Subcutaneous abdominal adipose tissue (tissue), 5 donors: Measurements from ENCODE around the gene MTARC1.

Experiments
- H3K27ac ChIP-seq: one replicate; pipeline ENCODE4 v1.7.0; 2013; ENCODE audit warnings: low read depth, mild to moderate bottlenecking, inconsistent platforms, low read length, moderate library complexity
- H3K27me3 ChIP-seq, 5 donors: one replicate each; pipeline ENCODE4 v1.7.0; 2013; ENCODE audit warnings: low read length in 5 of 5, inconsistent platforms in 1 of 5; ENCODE audit not compliant: control insufficient read depth in 5 of 5, insufficient read depth in 4 of 5
- H3K36me3 ChIP-seq, 5 donors: one replicate each; pipeline ENCODE4 v1.7.0; 2013; ENCODE audit warnings: low read length in 5 of 5; ENCODE audit not compliant: control insufficient read depth in 5 of 5, insufficient read depth in 5 of 5
- H3K4me1 ChIP-seq, 5 donors: one replicate each; pipeline ENCODE4 v1.7.0; 2013; ENCODE audit warnings: low read length in 5 of 5, mild to moderate bottlenecking in 3 of 5, moderate library complexity in 1 of 5; ENCODE audit not compliant: control insufficient read depth in 5 of 5, insufficient read depth in 5 of 5
- H3K4me3 ChIP-seq, 5 donors: one replicate each; pipeline ENCODE4 v1.7.0; 2013; ENCODE audit warnings: low read length in 5 of 5, low read depth in 1 of 5
- H3K9ac ChIP-seq, 5 donors: one replicate each; pipeline ENCODE4 v1.7.0; 2013; ENCODE audit warnings: low read length in 5 of 5, mild to moderate bottlenecking in 4 of 5, moderate library complexity in 3 of 5
- H3K9me3 ChIP-seq, 5 donors: one replicate each; pipeline ENCODE4 v1.7.0; 2013; ENCODE audit warnings: low read length in 5 of 5; ENCODE audit not compliant: control insufficient read depth in 5 of 5
- donor health status: healthy.
- donor health status: healthy.
- donor health status: healthy.
- donor health status: healthy.
- donor health status: healthy.

The MTARC1 gene

GRCh38 chr1:220768126-220768601 lies 18.5 kb upstream of the MTARC1 start:
- H3K27ac ChIP-seq = peak overlapping the region; percentile 82
- peaks cover 0 to 28% (median 11%) of the 10 kb centered on the region in 5 donors for H3K4me1 ChIP-seq
- peak overlapping the region in 2 of 5 donors; percentile 38 to 74 for H3K9ac ChIP-seq

GRCh38 chr1:220769205-220769604 lies 17.5 kb upstream of the MTARC1 start:
- Histone ChIP-seq H3K9ac (no peak overlapping the region), H3K27me3 (no peaks in the 10 kb centered on the region), H3K4me3 (no peak overlapping the region), H3K4me1 (peaks cover 0 to 28% (median 11%) of the 10 kb centered on the region in 5 donors), H3K9me3 (no peaks in the 10 kb centered on the region), H3K27ac (peak overlapping the region; percentile 82), H3K36me3 (peaks cover 5 to 30% (median 21%) of the 10 kb centered on the region in 5 donors)

More at GRCh38 chr1:220768126-220768601, 18.5 kb upstream of the MTARC1 start:
- Histone ChIP-seq H3K36me3 (peaks cover 5 to 34% (median 22%) of the 10 kb centered on the region in 5 donors), H3K4me3 (no peak overlapping the region), H3K9me3 (no peaks in the 10 kb centered on the region), H3K27me3 (no peaks in the 10 kb centered on the region)

GRCh38 chr1:220770245-220770913 lies 16.3 kb upstream of the MTARC1 start:
- H3K27ac ChIP-seq = no peak overlapping the region
- H3K4me3 ChIP-seq = no peak overlapping the region
- H3K9me3 ChIP-seq = no peaks in the 10 kb centered on the region

GRCh38 chr1:220772846-220773245 lies 13.9 kb upstream of the MTARC1 start:
- Histone ChIP-seq H3K27me3 (no peaks in the 10 kb centered on the region), H3K4me1 (peaks cover 0 to 27% (median 10%) of the 10 kb centered on the region in 5 donors), H3K4me3 (no peak overlapping the region), H3K9ac (no peak overlapping the region), H3K9me3 (no peaks in the 10 kb centered on the region), H3K27ac (no peak overlapping the region), H3K36me3 (peaks cover 5 to 29% (median 21%) of the 10 kb centered on the region in 5 donors)

More at GRCh38 chr1:220770245-220770913, 16.3 kb upstream of the MTARC1 start:
- H3K4me1 ChIP-seq = peaks cover 0 to 28% (median 11%) of the 10 kb centered on the region in 5 donors
- no peak overlapping the region for H3K9ac ChIP-seq
- peaks cover 5 to 30% (median 21%) of the 10 kb centered on the region in 5 donors for H3K36me3 ChIP-seq
- no peaks in the 10 kb centered on the region for H3K27me3 ChIP-seq

GRCh38 chr1:220775240-220775853 lies 11.4 kb upstream of the MTARC1 start:
- no peaks in the 10 kb centered on the region for H3K27me3 ChIP-seq
- no peaks in the 10 kb centered on the region for H3K9me3 ChIP-seq
- H3K4me3 ChIP-seq = no peak overlapping the region
- H3K9ac ChIP-seq = no peak overlapping the region
- H3K4me1 ChIP-seq = peaks cover 0 to 13% (median 4%) of the 10 kb centered on the region in 5 donors
- H3K27ac ChIP-seq = no peak overlapping the region
- peaks cover 9 to 25% (median 16%) of the 10 kb centered on the region in 5 donors for H3K36me3 ChIP-seq

GRCh38 chr1:220776254-220776653 lies 10.5 kb upstream of the MTARC1 start:
- Histone ChIP-seq H3K9me3 (no peaks in the 10 kb centered on the region), H3K4me3 (no peak overlapping the region), H3K27ac (no peak overlapping the region)

GRCh38 chr1:220776720-220777326 lies 9.9 kb upstream of the MTARC1 start:
- H3K4me1 ChIP-seq = peaks cover 0 to 9% (median 4%) of the 10 kb centered on the region in 5 donors
- H3K4me3 ChIP-seq = no peak overlapping the region
- no peaks in the 10 kb centered on the region for H3K27me3 ChIP-seq
- no peak overlapping the region for H3K9ac ChIP-seq
- H3K9me3 ChIP-seq = no peaks in the 10 kb centered on the region
- H3K27ac ChIP-seq = no peak overlapping the region
- H3K36me3 ChIP-seq = peaks cover 10 to 22% (median 12%) of the 10 kb centered on the region in 5 donors

More at GRCh38 chr1:220776254-220776653, 10.5 kb upstream of the MTARC1 start:
- H3K27me3 ChIP-seq = no peaks in the 10 kb centered on the region
- H3K36me3 ChIP-seq = peaks cover 8 to 20% (median 10%) of the 10 kb centered on the region in 5 donors
- no peak overlapping the region for H3K9ac ChIP-seq
- H3K4me1 ChIP-seq = peaks cover 0 to 9% (median 4%) of the 10 kb centered on the region in 5 donors

- Histone ChIP-seq H3K27ac (no peak overlapping the region), H3K27me3 (no peaks in the 10 kb centered on the region), H3K9me3 (no peaks in the 10 kb centered on the region)
These were observed 3.3 kb upstream of the MTARC1 start for GRCh38 chr1:220783453-220783852.

GRCh38 chr1:220784751-220785150 lies 2.0 kb upstream of the MTARC1 start:
- no peak overlapping the region for H3K4me3 ChIP-seq
- H3K36me3 ChIP-seq = peaks cover 0 to 22% (median 10%) of the 10 kb centered on the region in 5 donors
- no peaks in the 10 kb centered on the region for H3K9me3 ChIP-seq
- no peak overlapping the region for H3K9ac ChIP-seq
- no peaks in the 10 kb centered on the region for H3K27me3 ChIP-seq
- peak overlapping the region; percentile 88 for H3K27ac ChIP-seq
- H3K4me1 ChIP-seq = peaks cover 0 to 45% (median 41%) of the 10 kb centered on the region in 5 donors

More at GRCh38 chr1:220783453-220783852, 3.3 kb upstream of the MTARC1 start:
- Histone ChIP-seq H3K36me3 (peaks cover 0 to 24% (median 10%) of the 10 kb centered on the region in 5 donors), H3K4me3 (no peak overlapping the region), H3K9ac (no peak overlapping the region), H3K4me1 (peaks cover 0 to 35% (median 34%) of the 10 kb centered on the region in 5 donors)
